Effector CD8-positive, alpha-beta T cell (primary cell): Measurements from ENCODE around the gene CLMP.
"Not testable (repeated sequence)": the region's sequence is repeated elsewhere in the genome, so short reads cannot be mapped to it uniquely, and the experiment has no call there.

Experiments used
- DNase-seq: peaks from one replicate; lab custom pipeline; 2025; lab: John Stamatoyannopoulos, UW

Gene CLMP

GRCh38 chr11:123132881-123133280 is 62.2 kb downstream of the CLMP start:
- no peak for DNase-seq

- DNase-seq = not testable (repeated sequence)
These were observed 62.8 kb downstream of the CLMP start for GRCh38 chr11:123132034-123132766.

- DNase-seq = no peak
These were observed 65.1 kb downstream of the CLMP start for GRCh38 chr11:123129920-123130319.

- no peak for DNase-seq
These were observed 69.9 kb downstream of the CLMP start for GRCh38 chr11:123125169-123125568.

- DNase-seq = no peak
These were observed 72.2 kb downstream of the CLMP start for GRCh38 chr11:123122852-123123251.

- DNase-seq = no peak
These were observed 72.7 kb downstream of the CLMP start for GRCh38 chr11:123122341-123122740.

- no peak for DNase-seq
These were observed 78.6 kb downstream of the CLMP start for GRCh38 chr11:123116486-123116885.

- DNase-seq = no peak
These were observed 83.6 kb downstream of the CLMP start for GRCh38 chr11:123111465-123111864.

- DNase-seq = no peak
These were observed 84.7 kb downstream of the CLMP start for GRCh38 chr11:123110397-123110796.

GRCh38 chr11:123107945-123108495 is 87.0 kb downstream of the CLMP start:
- no peak for DNase-seq

- no peak for DNase-seq
These were observed 90.4 kb downstream of the CLMP start for GRCh38 chr11:123104697-123105096.

- DNase-seq = no peak
These were observed 91.6 kb downstream of the CLMP start for GRCh38 chr11:123103326-123103980.

- DNase-seq = no peak
These were observed 94.5 kb downstream of the CLMP start for GRCh38 chr11:123100379-123101085.

- no peak for DNase-seq
These were observed 96.1 kb downstream of the CLMP start for GRCh38 chr11:123098990-123099389.

GRCh38 chr11:123093739-123094138 is 101.3 kb downstream of the CLMP start:
- DNase-seq = no peak

- DNase-seq = no peak
These were observed 103.5 kb downstream of the CLMP start for GRCh38 chr11:123091506-123091905.

- DNase-seq = not testable (repeated sequence)
These were observed 104.9 kb downstream of the CLMP start for GRCh38 chr11:123090168-123090567.

- DNase-seq = not testable (repeated sequence)
These were observed 106.2 kb downstream of the CLMP start for GRCh38 chr11:123088896-123089295.

GRCh38 chr11:123087657-123088056 is 107.4 kb downstream of the CLMP start:
- not testable (repeated sequence) for DNase-seq

- DNase-seq = no peak
These were observed 108.7 kb downstream of the CLMP start for GRCh38 chr11:123086305-123086704.

- DNase-seq = no peak
These were observed 109.6 kb downstream of the CLMP start for GRCh38 chr11:123085497-123085896.

GRCh38 chr11:123084454-123084853 is 110.6 kb downstream of the CLMP start:
- DNase-seq = no peak

- no peak for DNase-seq
These were observed 111.4 kb downstream of the CLMP start for GRCh38 chr11:123083623-123084029.
